HG02970 (cell line): ENCODE data around the gene NRARP.
A peak's percentile ranks its signal among the peaks of the same experiment; 100 is the strongest.
"Not testable (repeated sequence)": the region's sequence is repeated elsewhere in the genome, so short reads cannot be mapped to it uniquely, and the experiment has no call there.

Experiments
- ATAC-seq: cut with Tn5 transposase; IDR thresholded peaks from one replicate; pipeline ENCODE4 v1.9.1; 2021; ENCODE audit warnings: mild to moderate bottlenecking, moderate library complexity, moderate number of reproducible peaks; ENCODE audit not compliant: unreplicated experiment, low FRiP score

Gene NRARP

GRCh38 chr9:137302118-137302448, at the start of gene NRARP:
Gene NRARP (minus strand): TSS chr9:137302271. CDS start chr9:137301928, 343 bp downstream.
- ATAC-seq, result peak; percentile 74

GRCh38 chr9:137350696-137351584, 48.9 kb upstream of the NRARP start:
- ATAC-seq, result no peak

- ATAC-seq, result no peak
Measured at GRCh38 chr9:137349471-137350033, 47.5 kb upstream of the NRARP start.

- ATAC-seq, result no peak
Measured at GRCh38 chr9:137348769-137349470, 46.8 kb upstream of the NRARP start.

- no peak for ATAC-seq
Measured at GRCh38 chr9:137347928-137348327, 45.9 kb upstream of the NRARP start.

GRCh38 chr9:137342482-137342881, 40.4 kb upstream of the NRARP start:
- no peak for ATAC-seq

GRCh38 chr9:137341227-137341626, 39.2 kb upstream of the NRARP start:
- no peak for ATAC-seq

- ATAC-seq, result not testable (repeated sequence)
Measured at GRCh38 chr9:137339908-137340462, 37.9 kb upstream of the NRARP start.

- no peak for ATAC-seq
Measured at GRCh38 chr9:137339045-137339907, 37.2 kb upstream of the NRARP start.

GRCh38 chr9:137336735-137337134, 34.7 kb upstream of the NRARP start:
- no peak for ATAC-seq

GRCh38 chr9:137333016-137333671, 31.1 kb upstream of the NRARP start:
- ATAC-seq, result no peak

- no peak for ATAC-seq
Measured at GRCh38 chr9:137331929-137332328, 29.9 kb upstream of the NRARP start.

GRCh38 chr9:137330689-137331088, 28.6 kb upstream of the NRARP start:
- no peak for ATAC-seq

GRCh38 chr9:137329590-137329989, 27.5 kb upstream of the NRARP start:
- not testable (repeated sequence) for ATAC-seq

GRCh38 chr9:137327641-137328550, 25.8 kb upstream of the NRARP start:
- ATAC-seq, result not testable (repeated sequence)

- no peak for ATAC-seq
Measured at GRCh38 chr9:137326445-137327065, 24.5 kb upstream of the NRARP start.

- no peak for ATAC-seq
Measured at GRCh38 chr9:137325799-137326198, 23.7 kb upstream of the NRARP start.

GRCh38 chr9:137325124-137325523, 23.1 kb upstream of the NRARP start:
- no peak for ATAC-seq
